MM.1S (cell line): ENCODE results near the gene FAU.

ENCODE experiments used
- CTCF ChIP-seq: fragments of 300-600 bp; sonication (generic); IDR thresholded peaks from 2 replicates; pipeline ENCODE4 v1.5.1; 2016; ENCODE audit warnings: antibody characterized with exemption, low read length, mixed read lengths
- EZH2 ChIP-seq: fragments of 300-600 bp; sonication (generic); optimal IDR thresholded peaks from 2 replicates; pipeline ENCODE3; 2017; ENCODE audit warnings: low read depth, mild to moderate bottlenecking, antibody characterized with exemption, low read length, mixed read lengths
- EZH2phosphoT487 ChIP-seq: fragments of 300-600 bp; sonication (generic); IDR thresholded peaks from 2 replicates; pipeline ENCODE4 v1.6.1; 2018; ENCODE audit warnings: antibody characterized with exemption, low read length

GRCh38 chr11:65160643-65161042, 38.7 kb upstream of the FAU start:
- TF ChIP-seq CTCF (no peak), EZH2 (no peak), EZH2phosphoT487 (no peak)
